ENCODE data around the gene SNTB2. TPM values are rescaled to one million over a fixed set of nuclear protein-coding genes. Genes with fewer than 3 reads are reported as not detected.

Gene SNTB2
- total and polyA plus RNA-seq, 2 of the 8 experiments (the other 6 are each of a cell fraction or from before 2014, with no cell fraction given) = 6.0 to 16.1 TPM

DNA sequence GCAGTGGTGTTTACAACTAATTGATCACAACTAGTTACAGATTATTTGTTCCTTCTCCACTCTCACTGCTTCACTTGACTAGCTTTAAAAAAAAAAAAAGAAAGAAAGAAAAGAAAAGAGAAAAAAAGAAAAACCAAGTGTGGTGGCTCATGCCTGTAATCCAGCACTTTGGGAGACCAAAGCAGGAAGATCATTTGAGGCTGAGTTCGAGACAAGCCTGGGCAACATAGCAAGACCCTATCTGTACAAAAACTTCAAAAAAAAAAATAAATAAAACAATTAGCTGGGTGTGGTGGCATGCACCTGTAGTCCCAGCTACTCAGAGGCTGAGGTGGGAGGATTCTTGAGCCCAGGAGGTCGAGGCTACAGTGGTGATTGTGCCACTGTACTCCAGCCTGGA lies 4.2 kb downstream of the SNTB2 start (continued):
- TF ChIP-seq, protein P1, sequence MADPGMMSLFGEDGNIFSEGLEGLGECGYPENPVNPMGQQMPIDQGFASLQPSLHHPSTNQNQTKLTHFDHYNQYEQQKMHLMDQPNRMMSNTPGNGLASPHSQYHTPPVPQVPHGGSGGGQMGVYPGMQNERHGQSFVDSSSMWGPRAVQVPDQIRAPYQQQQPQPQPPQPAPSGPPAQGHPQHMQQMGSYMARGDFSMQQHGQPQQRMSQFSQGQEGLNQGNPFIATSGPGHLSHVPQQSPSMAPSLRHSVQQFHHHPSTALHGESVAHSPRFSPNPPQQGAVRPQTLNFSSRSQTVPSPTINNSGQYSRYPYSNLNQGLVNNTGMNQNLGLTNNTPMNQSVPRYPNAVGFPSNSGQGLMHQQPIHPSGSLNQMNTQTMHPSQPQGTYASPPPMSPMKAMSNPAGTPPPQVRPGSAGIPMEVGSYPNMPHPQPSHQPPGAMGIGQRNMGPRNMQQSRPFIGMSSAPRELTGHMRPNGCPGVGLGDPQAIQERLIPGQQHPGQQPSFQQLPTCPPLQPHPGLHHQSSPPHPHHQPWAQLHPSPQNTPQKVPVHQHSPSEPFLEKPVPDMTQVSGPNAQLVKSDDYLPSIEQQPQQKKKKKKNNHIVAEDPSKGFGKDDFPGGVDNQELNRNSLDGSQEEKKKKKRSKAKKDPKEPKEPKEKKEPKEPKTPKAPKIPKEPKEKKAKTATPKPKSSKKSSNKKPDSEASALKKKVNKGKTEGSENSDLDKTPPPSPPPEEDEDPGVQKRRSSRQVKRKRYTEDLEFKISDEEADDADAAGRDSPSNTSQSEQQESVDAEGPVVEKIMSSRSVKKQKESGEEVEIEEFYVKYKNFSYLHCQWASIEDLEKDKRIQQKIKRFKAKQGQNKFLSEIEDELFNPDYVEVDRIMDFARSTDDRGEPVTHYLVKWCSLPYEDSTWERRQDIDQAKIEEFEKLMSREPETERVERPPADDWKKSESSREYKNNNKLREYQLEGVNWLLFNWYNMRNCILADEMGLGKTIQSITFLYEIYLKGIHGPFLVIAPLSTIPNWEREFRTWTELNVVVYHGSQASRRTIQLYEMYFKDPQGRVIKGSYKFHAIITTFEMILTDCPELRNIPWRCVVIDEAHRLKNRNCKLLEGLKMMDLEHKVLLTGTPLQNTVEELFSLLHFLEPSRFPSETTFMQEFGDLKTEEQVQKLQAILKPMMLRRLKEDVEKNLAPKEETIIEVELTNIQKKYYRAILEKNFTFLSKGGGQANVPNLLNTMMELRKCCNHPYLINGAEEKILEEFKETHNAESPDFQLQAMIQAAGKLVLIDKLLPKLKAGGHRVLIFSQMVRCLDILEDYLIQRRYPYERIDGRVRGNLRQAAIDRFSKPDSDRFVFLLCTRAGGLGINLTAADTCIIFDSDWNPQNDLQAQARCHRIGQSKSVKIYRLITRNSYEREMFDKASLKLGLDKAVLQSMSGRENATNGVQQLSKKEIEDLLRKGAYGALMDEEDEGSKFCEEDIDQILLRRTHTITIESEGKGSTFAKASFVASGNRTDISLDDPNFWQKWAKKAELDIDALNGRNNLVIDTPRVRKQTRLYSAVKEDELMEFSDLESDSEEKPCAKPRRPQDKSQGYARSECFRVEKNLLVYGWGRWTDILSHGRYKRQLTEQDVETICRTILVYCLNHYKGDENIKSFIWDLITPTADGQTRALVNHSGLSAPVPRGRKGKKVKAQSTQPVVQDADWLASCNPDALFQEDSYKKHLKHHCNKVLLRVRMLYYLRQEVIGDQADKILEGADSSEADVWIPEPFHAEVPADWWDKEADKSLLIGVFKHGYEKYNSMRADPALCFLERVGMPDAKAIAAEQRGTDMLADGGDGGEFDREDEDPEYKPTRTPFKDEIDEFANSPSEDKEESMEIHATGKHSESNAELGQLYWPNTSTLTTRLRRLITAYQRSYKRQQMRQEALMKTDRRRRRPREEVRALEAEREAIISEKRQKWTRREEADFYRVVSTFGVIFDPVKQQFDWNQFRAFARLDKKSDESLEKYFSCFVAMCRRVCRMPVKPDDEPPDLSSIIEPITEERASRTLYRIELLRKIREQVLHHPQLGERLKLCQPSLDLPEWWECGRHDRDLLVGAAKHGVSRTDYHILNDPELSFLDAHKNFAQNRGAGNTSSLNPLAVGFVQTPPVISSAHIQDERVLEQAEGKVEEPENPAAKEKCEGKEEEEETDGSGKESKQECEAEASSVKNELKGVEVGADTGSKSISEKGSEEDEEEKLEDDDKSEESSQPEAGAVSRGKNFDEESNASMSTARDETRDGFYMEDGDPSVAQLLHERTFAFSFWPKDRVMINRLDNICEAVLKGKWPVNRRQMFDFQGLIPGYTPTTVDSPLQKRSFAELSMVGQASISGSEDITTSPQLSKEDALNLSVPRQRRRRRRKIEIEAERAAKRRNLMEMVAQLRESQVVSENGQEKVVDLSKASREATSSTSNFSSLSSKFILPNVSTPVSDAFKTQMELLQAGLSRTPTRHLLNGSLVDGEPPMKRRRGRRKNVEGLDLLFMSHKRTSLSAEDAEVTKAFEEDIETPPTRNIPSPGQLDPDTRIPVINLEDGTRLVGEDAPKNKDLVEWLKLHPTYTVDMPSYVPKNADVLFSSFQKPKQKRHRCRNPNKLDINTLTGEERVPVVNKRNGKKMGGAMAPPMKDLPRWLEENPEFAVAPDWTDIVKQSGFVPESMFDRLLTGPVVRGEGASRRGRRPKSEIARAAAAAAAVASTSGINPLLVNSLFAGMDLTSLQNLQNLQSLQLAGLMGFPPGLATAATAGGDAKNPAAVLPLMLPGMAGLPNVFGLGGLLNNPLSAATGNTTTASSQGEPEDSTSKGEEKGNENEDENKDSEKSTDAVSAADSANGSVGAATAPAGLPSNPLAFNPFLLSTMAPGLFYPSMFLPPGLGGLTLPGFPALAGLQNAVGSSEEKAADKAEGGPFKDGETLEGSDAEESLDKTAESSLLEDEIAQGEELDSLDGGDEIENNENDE (IDR thresholded peaks at IDR 0.05; ENCODE audit: insufficient replicate concordance, low read length) = no peak
- TF ChIP-seq SIN3A (conservative IDR thresholded peaks at IDR 0.05 in 1 of 2, IDR thresholded peaks at IDR 0.05 in 1 of 2; ENCODE audit: low read depth in 1 of 2, low read length in 2 of 2) (no peak), TAF7 (optimal IDR thresholded peaks at IDR 0.05; ENCODE audit: borderline replicate concordance, low read depth, low read length) (no peak), CBX8 (IDR thresholded peaks at IDR 0.05; ENCODE audit: borderline replicate concordance, low read depth, low read length) (no peak), POLR2AphosphoS5 (IDR thresholded peaks at IDR 0.05; ENCODE audit: low read depth, low read length) (no peak), YY1 (IDR thresholded peaks at IDR 0.05; ENCODE audit: low read depth, low read length) (no peak), RFX5 (IDR thresholded peaks at IDR 0.05; ENCODE audit: borderline replicate concordance, low read depth, low read length) (no peak), SAP30 (IDR thresholded peaks at IDR 0.05; ENCODE audit: insufficient read depth, insufficient replicate concordance, low read length) (no peak), POLR2A (IDR thresholded peaks at IDR 0.05; ENCODE audit: control extremely low read depth in 1 of 2, low read depth in 2 of 2, low read length in 2 of 2) (no peak), EZH2 (IDR thresholded peaks at IDR 0.05; ENCODE audit: low read depth, low read length, severe bottlenecking) (no peak)
